Cardiac fibroblast (primary cell): Measurements from ENCODE around the gene CYREN.

ENCODE experiments used
- DNase-seq, 2 donors: peaks; one replicate each; pipeline versions ENCODE4 v3.0.0 to v3.0.0-alpha.2; 2010; ENCODE audit warnings: low read depth in 2 of 2
- H3K4me3 ChIP-seq, 2 donors: replicated peaks in 1 of 2; 1 replicate in 1 of 2; 2 replicates in 1 of 2; pipeline ENCODE4 v1.5.1; 2011; ENCODE audit warnings: low read depth in 2 of 2, low read length in 2 of 2, mild to moderate bottlenecking in 2 of 2, moderate library complexity in 1 of 2
- TF ChIP-seq, protein P1 (sequence below): IDR thresholded peaks from one replicate; pipeline ENCODE4 v1.5.1; 2011; ENCODE audit warnings: low read depth, mild to moderate bottlenecking, low read length, inconsistent platforms

Gene CYREN, protein sequence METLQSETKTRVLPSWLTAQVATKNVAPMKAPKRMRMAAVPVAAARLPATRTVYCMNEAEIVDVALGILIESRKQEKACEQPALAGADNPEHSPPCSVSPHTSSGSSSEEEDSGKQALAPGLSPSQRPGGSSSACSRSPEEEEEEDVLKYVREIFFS

GRCh38 chr7:135170274-135170997 is at the start of gene CYREN:
Gene CYREN (minus strand): TSS chr7:135170707. CDS start chr7:135168922, 1,785 bp downstream.
- TF ChIP-seq, protein P1, sequence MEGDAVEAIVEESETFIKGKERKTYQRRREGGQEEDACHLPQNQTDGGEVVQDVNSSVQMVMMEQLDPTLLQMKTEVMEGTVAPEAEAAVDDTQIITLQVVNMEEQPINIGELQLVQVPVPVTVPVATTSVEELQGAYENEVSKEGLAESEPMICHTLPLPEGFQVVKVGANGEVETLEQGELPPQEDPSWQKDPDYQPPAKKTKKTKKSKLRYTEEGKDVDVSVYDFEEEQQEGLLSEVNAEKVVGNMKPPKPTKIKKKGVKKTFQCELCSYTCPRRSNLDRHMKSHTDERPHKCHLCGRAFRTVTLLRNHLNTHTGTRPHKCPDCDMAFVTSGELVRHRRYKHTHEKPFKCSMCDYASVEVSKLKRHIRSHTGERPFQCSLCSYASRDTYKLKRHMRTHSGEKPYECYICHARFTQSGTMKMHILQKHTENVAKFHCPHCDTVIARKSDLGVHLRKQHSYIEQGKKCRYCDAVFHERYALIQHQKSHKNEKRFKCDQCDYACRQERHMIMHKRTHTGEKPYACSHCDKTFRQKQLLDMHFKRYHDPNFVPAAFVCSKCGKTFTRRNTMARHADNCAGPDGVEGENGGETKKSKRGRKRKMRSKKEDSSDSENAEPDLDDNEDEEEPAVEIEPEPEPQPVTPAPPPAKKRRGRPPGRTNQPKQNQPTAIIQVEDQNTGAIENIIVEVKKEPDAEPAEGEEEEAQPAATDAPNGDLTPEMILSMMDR = peak; percentile 50
- DNase-seq = peak; percentile 95 to 97
- H3K4me3 ChIP-seq = peak within 1 kb of the TSS; percentile 76 to 82

DNA sequence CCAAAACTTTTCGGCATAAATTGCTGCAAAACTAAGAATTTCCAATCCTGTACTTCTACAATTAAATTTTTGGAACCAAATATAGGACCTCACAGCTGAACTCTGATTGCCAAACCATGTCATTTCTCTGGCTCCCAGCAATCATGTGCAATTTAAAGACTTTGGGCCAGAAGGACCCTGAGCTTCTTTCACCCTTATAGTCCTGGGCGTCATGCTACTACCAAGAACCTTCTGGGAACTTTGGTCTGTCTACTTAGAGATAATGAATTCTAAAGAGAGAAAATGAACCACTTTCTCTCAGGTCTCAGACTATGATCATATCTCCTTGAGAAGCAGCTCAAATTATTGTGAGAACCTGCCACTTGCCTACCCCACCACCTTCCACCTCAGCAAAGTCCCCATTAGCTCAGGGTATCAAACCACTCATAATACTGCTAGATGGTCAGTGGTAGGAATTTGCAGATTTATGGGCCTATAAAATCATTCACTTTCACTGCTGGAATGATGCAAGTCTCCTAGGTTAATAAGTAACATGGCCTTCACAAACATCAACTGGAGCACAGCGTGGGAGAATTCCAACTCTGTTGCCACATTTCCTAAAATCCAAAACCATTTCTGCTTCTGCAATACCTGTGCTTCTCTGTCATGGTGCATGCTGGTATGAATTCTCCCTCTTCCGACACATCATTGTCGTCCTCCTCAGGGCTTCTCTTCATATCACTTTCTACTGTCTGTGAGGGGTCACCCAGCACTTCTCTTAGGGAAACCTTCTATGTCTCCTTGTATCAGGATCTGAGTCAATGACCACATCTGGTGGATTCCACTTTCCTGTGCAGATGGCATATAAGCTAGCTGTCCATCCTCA is 47.4 kb upstream of the CYREN start:
- H3K4me3 ChIP-seq = no peak overlapping the region
- DNase-seq = no peak
- TF ChIP-seq, protein P1 = no peak

DNA sequence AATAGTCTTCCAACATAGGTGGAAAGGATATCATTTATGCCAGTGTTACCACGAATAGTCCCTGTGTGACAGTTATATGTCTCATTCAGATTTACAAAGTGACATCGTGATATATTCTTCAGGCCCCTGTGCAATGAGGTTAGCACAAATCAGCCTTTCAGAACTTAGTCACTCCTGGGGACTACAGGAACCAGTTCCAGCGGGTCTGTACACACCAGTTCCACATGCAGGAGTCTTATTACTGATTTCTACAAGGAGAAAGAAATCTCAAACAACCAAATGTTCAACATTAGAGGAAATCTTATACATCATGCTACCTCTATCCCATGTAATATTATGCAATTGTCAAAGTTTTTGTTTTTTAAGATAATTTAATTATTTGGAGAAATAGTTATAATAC is 45.2 kb upstream of the CYREN start:
- TF ChIP-seq, protein P1 = no peak
- no peak for DNase-seq
- no peak overlapping the region for H3K4me3 ChIP-seq

DNA sequence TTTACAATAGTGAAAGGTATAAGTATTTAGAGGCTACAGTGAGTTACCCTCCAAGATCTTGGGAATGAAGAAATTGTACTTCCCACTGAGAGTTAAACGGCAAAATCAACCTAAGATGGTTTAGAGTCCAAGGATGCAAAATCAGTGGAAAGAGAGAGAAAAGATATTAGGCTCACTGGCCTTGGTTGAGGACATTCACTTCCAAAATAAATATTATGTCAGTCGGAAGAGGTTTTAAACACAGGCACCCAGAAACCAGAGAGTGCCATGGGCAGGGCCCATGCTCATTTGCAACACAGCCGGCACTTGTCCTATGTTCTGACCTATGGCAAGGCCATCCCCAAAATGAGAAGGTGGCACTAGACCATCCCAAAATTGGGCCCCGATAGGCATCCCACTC is 44.7 kb upstream of the CYREN start:
- TF ChIP-seq, protein P1 = no peak
- DNase-seq = no peak
- H3K4me3 ChIP-seq = no peak overlapping the region

DNA sequence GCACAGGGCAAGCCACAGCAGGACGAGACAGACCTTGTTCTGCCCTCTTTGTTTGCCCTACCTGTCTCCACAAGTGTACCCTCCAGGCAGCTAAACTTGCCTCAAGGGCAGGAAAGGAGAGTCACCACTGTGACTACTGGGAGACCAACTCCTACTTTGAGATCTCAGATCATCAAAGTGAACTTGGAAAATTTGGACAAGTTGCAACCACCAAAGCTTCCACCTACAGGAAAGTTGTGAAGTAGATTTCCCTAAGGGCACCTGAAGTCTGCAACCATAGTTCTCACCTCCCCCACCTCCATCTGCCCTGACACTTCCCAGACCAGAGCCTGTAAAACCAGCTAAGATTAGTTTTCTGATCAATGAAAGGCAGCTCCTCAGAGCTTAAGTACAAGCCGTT is 43.3 kb upstream of the CYREN start:
- TF ChIP-seq, protein P1 = no peak
- DNase-seq = no peak
- H3K4me3 ChIP-seq = no peak overlapping the region

DNA sequence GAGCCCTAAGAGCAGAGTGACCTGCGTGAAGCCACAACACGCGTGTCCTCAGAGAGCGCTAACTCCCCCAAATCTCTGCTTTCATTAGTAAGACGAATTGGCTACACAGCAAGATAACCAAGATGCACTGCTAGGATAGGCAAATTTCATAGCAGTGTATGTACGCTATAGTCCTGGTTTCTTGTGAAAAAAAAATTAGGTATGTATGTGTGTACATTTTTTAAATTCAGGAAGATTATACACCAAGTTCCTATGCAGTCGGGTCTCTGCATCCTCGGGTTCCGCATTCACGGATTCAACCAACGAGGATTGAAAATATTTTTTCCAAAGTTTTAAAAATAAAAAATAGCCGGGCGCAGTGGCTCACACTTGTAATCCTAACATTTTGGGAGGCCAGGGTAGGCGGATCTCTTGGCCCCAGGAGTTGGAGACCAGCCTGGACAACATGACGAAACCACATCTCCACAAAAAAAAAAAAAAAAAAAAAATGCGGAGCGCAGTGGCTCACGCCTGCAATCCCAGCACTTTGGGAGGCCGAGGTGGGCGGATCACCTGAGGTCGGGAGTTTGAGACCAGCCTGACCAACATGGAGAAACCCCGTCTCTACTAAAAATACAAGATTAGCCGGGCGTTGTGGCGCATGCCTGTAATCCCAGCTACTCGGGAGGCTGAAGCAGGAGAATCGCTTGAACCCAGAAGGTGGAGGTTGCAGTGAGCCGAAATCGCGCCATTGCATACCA is 41.6 kb upstream of the CYREN start:
- H3K4me3 ChIP-seq = peak overlapping the region; percentile 65 to 77
- peak; percentile 74 to 75 for DNase-seq
